Measurements from ENCODE around the gene STK24. TPM values are rescaled to one million over a fixed set of nuclear protein-coding genes. Genes with fewer than 3 reads are reported as not detected.

Gene STK24
- total and polyA plus RNA-seq, 2 donors (not counting 1 experiment from before 2014, with no cell fraction given): 53.2 to 73.1 TPM

GRCh38 chr13:98398581-98398980, 178.3 kb downstream of the STK24 start:
- DNase-seq (ENCODE audit: low read depth in 2 of 2): peak in 1 of 2 donors; percentile 25

GRCh38 chr13:98397861-98398260, 179.0 kb downstream of the STK24 start:
- Histone ChIP-seq H3K4me1 (ENCODE audit: control insufficient read depth, extremely low read depth, insufficient read depth, low read length) (peaks cover 2% of the 10 kb centered on the region), H3K36me3 (ENCODE audit: control insufficient read depth, insufficient read depth, low read length) (peaks cover 3% of the 10 kb centered on the region), H3K27ac (ENCODE audit: insufficient read depth, low read length) (no peak overlapping the region)

More at GRCh38 chr13:98398581-98398980, 178.3 kb downstream of the STK24 start:
- H3K9ac ChIP-seq (ENCODE audit: insufficient read depth, low read length): no peak overlapping the region
- no peaks in the 10 kb centered on the region for H3K9me3 ChIP-seq (ENCODE audit: control insufficient read depth, insufficient read depth, low read depth, low read length)
- no peak overlapping the region for H3K4me2 ChIP-seq (ENCODE audit: extremely low read depth, insufficient read depth, low read length)
- no peak overlapping the region for H3K27ac ChIP-seq (ENCODE audit: insufficient read depth, low read length)
- H2AFZ ChIP-seq (ENCODE audit: low read length): no peak overlapping the region
- H4K20me1 ChIP-seq (ENCODE audit: control insufficient read depth, extremely low read depth, insufficient read depth, low read length): no peaks in the 10 kb centered on the region
- H3K79me2 ChIP-seq (ENCODE audit: control insufficient read depth, insufficient read depth, low read length): no peaks in the 10 kb centered on the region
- H3K27me3 ChIP-seq (ENCODE audit: control insufficient read depth, insufficient read depth, low read length): no peaks in the 10 kb centered on the region
- no peak for TF ChIP-seq EZH2 (IDR thresholded peaks at IDR 0.05; ENCODE audit: low read length, missing control alignments)
- TF ChIP-seq, protein P1, sequence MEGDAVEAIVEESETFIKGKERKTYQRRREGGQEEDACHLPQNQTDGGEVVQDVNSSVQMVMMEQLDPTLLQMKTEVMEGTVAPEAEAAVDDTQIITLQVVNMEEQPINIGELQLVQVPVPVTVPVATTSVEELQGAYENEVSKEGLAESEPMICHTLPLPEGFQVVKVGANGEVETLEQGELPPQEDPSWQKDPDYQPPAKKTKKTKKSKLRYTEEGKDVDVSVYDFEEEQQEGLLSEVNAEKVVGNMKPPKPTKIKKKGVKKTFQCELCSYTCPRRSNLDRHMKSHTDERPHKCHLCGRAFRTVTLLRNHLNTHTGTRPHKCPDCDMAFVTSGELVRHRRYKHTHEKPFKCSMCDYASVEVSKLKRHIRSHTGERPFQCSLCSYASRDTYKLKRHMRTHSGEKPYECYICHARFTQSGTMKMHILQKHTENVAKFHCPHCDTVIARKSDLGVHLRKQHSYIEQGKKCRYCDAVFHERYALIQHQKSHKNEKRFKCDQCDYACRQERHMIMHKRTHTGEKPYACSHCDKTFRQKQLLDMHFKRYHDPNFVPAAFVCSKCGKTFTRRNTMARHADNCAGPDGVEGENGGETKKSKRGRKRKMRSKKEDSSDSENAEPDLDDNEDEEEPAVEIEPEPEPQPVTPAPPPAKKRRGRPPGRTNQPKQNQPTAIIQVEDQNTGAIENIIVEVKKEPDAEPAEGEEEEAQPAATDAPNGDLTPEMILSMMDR (conservative IDR thresholded peaks at IDR 0.05 in 1 of 2, IDR thresholded peaks at IDR 0.05 in 1 of 2; ENCODE audit: low read depth in 1 of 2, low read length in 2 of 2): no peak
- peaks cover 3% of the 10 kb centered on the region for H3K36me3 ChIP-seq (ENCODE audit: control insufficient read depth, insufficient read depth, low read length)
- H3K4me1 ChIP-seq (ENCODE audit: control insufficient read depth, extremely low read depth, insufficient read depth, low read length): peaks cover 2% of the 10 kb centered on the region
- H3K4me3 ChIP-seq (replicated peaks in 1 of 4; ENCODE audit: control extremely low read depth in 1 of 4, insufficient read depth in 1 of 4, low read depth in 3 of 4, low read length in 4 of 4): no peak overlapping the region

DNA sequence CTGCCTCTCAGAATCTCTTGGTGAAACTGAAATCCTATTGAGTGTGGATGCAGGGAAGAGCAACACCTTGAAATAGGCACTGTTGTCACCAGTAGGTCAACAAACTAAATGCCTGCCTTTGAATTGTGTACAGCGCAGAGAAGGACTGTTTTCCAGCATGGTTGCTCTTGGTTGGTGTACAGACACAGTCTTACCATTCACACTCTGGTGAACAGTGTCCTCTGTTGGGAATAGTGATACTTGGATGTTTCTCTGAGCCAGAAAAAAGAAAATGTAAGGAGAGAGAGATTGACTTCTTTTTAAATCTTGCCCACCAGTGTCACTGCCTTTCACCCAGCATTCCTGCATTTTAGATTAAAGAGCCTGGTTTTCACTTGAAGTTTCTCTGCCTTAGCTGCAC, 179.7 kb downstream of the STK24 start:
- H4K20me1 ChIP-seq (ENCODE audit: control insufficient read depth, extremely low read depth, insufficient read depth, low read length): no peaks in the 10 kb centered on the region
- H3K79me2 ChIP-seq (ENCODE audit: control insufficient read depth, insufficient read depth, low read length): no peaks in the 10 kb centered on the region
- H2AFZ ChIP-seq (ENCODE audit: low read length): no peak overlapping the region
- no peak overlapping the region for H3K4me3 ChIP-seq (replicated peaks in 1 of 4; ENCODE audit: control extremely low read depth in 1 of 4, insufficient read depth in 1 of 4, low read depth in 3 of 4, low read length in 4 of 4)
- DNase-seq (ENCODE audit: low read depth in 2 of 2): peak; percentile 19 to 66
- H3K9ac ChIP-seq (ENCODE audit: insufficient read depth, low read length): no peak overlapping the region
- H3K27ac ChIP-seq (ENCODE audit: insufficient read depth, low read length): no peak overlapping the region
- no peak for TF ChIP-seq EZH2 (IDR thresholded peaks at IDR 0.05; ENCODE audit: low read length, missing control alignments)
- TF ChIP-seq, protein P1 (conservative IDR thresholded peaks at IDR 0.05 in 1 of 2, IDR thresholded peaks at IDR 0.05 in 1 of 2; ENCODE audit: low read depth in 1 of 2, low read length in 2 of 2): peak; percentile 54 to 72
- no peaks in the 10 kb centered on the region for H3K9me3 ChIP-seq (ENCODE audit: control insufficient read depth, insufficient read depth, low read depth, low read length)
- no peak overlapping the region for H3K4me2 ChIP-seq (ENCODE audit: extremely low read depth, insufficient read depth, low read length)
- H3K4me1 ChIP-seq (ENCODE audit: control insufficient read depth, extremely low read depth, insufficient read depth, low read length): peaks cover 2% of the 10 kb centered on the region
- H3K36me3 ChIP-seq (ENCODE audit: control insufficient read depth, insufficient read depth, low read length): peaks cover 3% of the 10 kb centered on the region
- no peaks in the 10 kb centered on the region for H3K27me3 ChIP-seq (ENCODE audit: control insufficient read depth, insufficient read depth, low read length)

More at GRCh38 chr13:98397861-98398260, 179.0 kb downstream of the STK24 start:
- H3K79me2 ChIP-seq (ENCODE audit: control insufficient read depth, insufficient read depth, low read length): no peaks in the 10 kb centered on the region
- no peak for TF ChIP-seq EZH2 (IDR thresholded peaks at IDR 0.05; ENCODE audit: low read length, missing control alignments)
- TF ChIP-seq, protein P1 (conservative IDR thresholded peaks at IDR 0.05 in 1 of 2, IDR thresholded peaks at IDR 0.05 in 1 of 2; ENCODE audit: low read depth in 1 of 2, low read length in 2 of 2): no peak
- no peak for DNase-seq (ENCODE audit: low read depth in 2 of 2)
- no peaks in the 10 kb centered on the region for H3K27me3 ChIP-seq (ENCODE audit: control insufficient read depth, insufficient read depth, low read length)
- no peak overlapping the region for H3K9ac ChIP-seq (ENCODE audit: insufficient read depth, low read length)
- H3K4me2 ChIP-seq (ENCODE audit: extremely low read depth, insufficient read depth, low read length): no peak overlapping the region
- H2AFZ ChIP-seq (ENCODE audit: low read length): no peak overlapping the region
- H3K9me3 ChIP-seq (ENCODE audit: control insufficient read depth, insufficient read depth, low read depth, low read length): no peaks in the 10 kb centered on the region
- H4K20me1 ChIP-seq (ENCODE audit: control insufficient read depth, extremely low read depth, insufficient read depth, low read length): no peaks in the 10 kb centered on the region
- H3K4me3 ChIP-seq (replicated peaks in 1 of 4; ENCODE audit: control extremely low read depth in 1 of 4, insufficient read depth in 1 of 4, low read depth in 3 of 4, low read length in 4 of 4): no peak overlapping the region
